RWPE2 (cell line): ENCODE measurements around the gene KLHDC9.
"Not testable (repeated sequence)": the region's sequence is repeated elsewhere in the genome, so short reads cannot be mapped to it uniquely, and the experiment has no call there.

Experiments
- ATAC-seq: fragments of 200-7000 bp; cut with Tn5 transposase; 3 replicates; pipeline ENCODE4 v1.9.1; 2021; ENCODE audit warnings: low read depth
- DNase-seq: peaks from one replicate; pipeline ENCODE4 v3.0.0-alpha.2; 2020; ENCODE audit warnings: low spot score
- H3K27ac ChIP-seq: fragments of 450-650 bp; 2 replicates; pipeline ENCODE4 v1.5.1; 2017; ENCODE audit warnings: mild to moderate bottlenecking; ENCODE audit not compliant: poor library complexity, severe bottlenecking
- H3K27me3 ChIP-seq: fragments of 250-450 bp; sonication (Bioruptor Pico); 2 replicates; pipeline ENCODE4 v1.5.1; 2021; ENCODE audit warnings: mild to moderate bottlenecking, moderate library complexity; ENCODE audit not compliant: insufficient read depth, poor library complexity, severe bottlenecking
- H3K36me3 ChIP-seq: fragments of 250-450 bp; sonication (Bioruptor Pico); 2 replicates; pipeline ENCODE4 v1.5.1; 2020; ENCODE audit warnings: low read depth, mild to moderate bottlenecking, moderate library complexity
- H3K4me1 ChIP-seq: fragments of 250-450 bp; sonication (Bioruptor Pico); 2 replicates; pipeline ENCODE4 v1.5.1; 2021; ENCODE audit warnings: mild to moderate bottlenecking, moderate library complexity; ENCODE audit not compliant: insufficient read depth, poor library complexity, severe bottlenecking
- H3K4me3 ChIP-seq: fragments of 250-450 bp; sonication (Bioruptor Pico); 2 replicates; pipeline ENCODE4 v1.5.1; 2021; ENCODE audit warnings: mild to moderate bottlenecking, moderate library complexity; ENCODE audit not compliant: severe bottlenecking
- H3K9me3 ChIP-seq: fragments of 250-450 bp; sonication (Bioruptor Pico); 2 replicates; pipeline ENCODE4 v1.5.1; 2021; ENCODE audit warnings: mild to moderate bottlenecking, moderate library complexity; ENCODE audit not compliant: severe bottlenecking
- CTCF ChIP-seq: fragments of 450-650 bp; IDR thresholded peaks from one replicate; pipeline ENCODE4 v1.5.1; 2017; ENCODE audit warnings: mild to moderate bottlenecking, moderate library complexity; ENCODE audit not compliant: poor library complexity, severe bottlenecking

Gene KLHDC9

GRCh38 chr1:161113915-161114314 lies 15.8 kb downstream of the KLHDC9 start:
- TF ChIP-seq CTCF: no peak
- Histone ChIP-seq H3K9me3 (no peaks in the 10 kb centered on the region), H3K36me3 (peaks cover 56% of the 10 kb centered on the region), H3K27ac (peak overlapping the region; percentile 75), H3K27me3 (no peaks in the 10 kb centered on the region), H3K4me3 (no peak overlapping the region), H3K4me1 (peaks cover 19% of the 10 kb centered on the region)
- DNase-seq (no peak), ATAC-seq (no peak)

- no peak for ATAC-seq
- DNase-seq: no peak
- no peak for TF ChIP-seq CTCF
- peaks cover 26% of the 10 kb centered on the region for H3K4me1 ChIP-seq
- H3K4me3 ChIP-seq: no peak overlapping the region
- peaks cover 56% of the 10 kb centered on the region for H3K36me3 ChIP-seq
- H3K27ac ChIP-seq: peak overlapping the region; percentile 75
- H3K9me3 ChIP-seq: no peaks in the 10 kb centered on the region
- no peaks in the 10 kb centered on the region for H3K27me3 ChIP-seq
Observed at GRCh38 chr1:161114556-161114955, 16.4 kb downstream of the KLHDC9 start.

- H3K27ac ChIP-seq: peak overlapping the region; percentile 75
- no peaks in the 10 kb centered on the region for H3K9me3 ChIP-seq
- TF ChIP-seq CTCF: no peak
- DNase-seq (peak; percentile 87), ATAC-seq (peak; percentile 78)
- H3K4me1 ChIP-seq: peaks cover 26% of the 10 kb centered on the region
- H3K36me3 ChIP-seq: peaks cover 56% of the 10 kb centered on the region
- H3K4me3 ChIP-seq: no peak overlapping the region
- H3K27me3 ChIP-seq: no peaks in the 10 kb centered on the region
Observed at GRCh38 chr1:161115132-161115711, 17.1 kb downstream of the KLHDC9 start.

GRCh38 chr1:161115961-161116360 lies 17.8 kb downstream of the KLHDC9 start:
- Histone ChIP-seq H3K4me1 (peaks cover 26% of the 10 kb centered on the region), H3K36me3 (peaks cover 60% of the 10 kb centered on the region), H3K27ac (peak overlapping the region; percentile 75)
- ATAC-seq, H3K9me3 ChIP-seq, H3K27me3 ChIP-seq, H3K4me3 ChIP-seq, DNase-seq: not testable (repeated sequence)

GRCh38 chr1:161117759-161118581 lies 19.8 kb downstream of the KLHDC9 start, which contains the start of the genes NIT1 and PFDN2:
TSS of gene NIT1 (plus strand) at chr1:161118105. CDS start at chr1:161118177, 72 bp downstream.
TSS of gene PFDN2 (minus strand) at chr1:161118037. CDS start at chr1:161118026, 11 bp downstream.
- Histone ChIP-seq H3K36me3 (peaks cover 69% of the 10 kb centered on the region), H3K27ac (peak within 1 kb of the TSS; percentile 75), H3K9me3 (no peaks in the 10 kb centered on the region), H3K27me3 (no peaks in the 10 kb centered on the region), H3K4me1 (peaks cover 26% of the 10 kb centered on the region), H3K4me3 (peak within 1 kb of the TSS; percentile 80)
- ATAC-seq: peak; percentile 65
- TF ChIP-seq CTCF: no peak
- peak; percentile 79 for DNase-seq
